CD4-positive, alpha-beta T cell treated with Interleukin-21 for 1 hour (primary cell): Measurements from ENCODE around the gene PTK7.
"Not testable (repeated sequence)": the region's sequence is repeated elsewhere in the genome, so short reads cannot be mapped to it uniquely, and the experiment has no call there.

Experiments
- DNase-seq: peaks from one replicate; pipeline ENCODE4 v3.0.0-alpha.2; 2020

Gene PTK7

DNA sequence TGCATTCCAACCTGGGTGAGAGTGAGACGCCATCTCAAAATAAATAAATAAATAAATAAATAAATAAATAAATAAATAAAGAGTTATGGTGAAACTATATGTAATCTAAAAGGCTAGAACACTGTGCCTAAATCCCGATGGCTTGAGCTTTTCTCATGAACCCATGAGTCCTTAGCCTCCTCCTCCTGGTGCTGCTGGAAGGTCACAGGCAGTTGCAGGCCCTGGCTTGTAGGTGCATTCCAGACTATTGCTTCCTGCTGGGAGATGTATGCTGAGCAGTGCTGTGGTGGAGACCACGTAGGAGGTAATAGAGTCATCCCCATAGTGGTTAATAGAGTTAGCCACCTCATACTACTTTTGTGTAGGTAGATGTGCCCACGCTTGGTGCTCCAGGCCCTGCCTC is 12.5 kb downstream of the PTK7 start:
- no peak for DNase-seq

DNA sequence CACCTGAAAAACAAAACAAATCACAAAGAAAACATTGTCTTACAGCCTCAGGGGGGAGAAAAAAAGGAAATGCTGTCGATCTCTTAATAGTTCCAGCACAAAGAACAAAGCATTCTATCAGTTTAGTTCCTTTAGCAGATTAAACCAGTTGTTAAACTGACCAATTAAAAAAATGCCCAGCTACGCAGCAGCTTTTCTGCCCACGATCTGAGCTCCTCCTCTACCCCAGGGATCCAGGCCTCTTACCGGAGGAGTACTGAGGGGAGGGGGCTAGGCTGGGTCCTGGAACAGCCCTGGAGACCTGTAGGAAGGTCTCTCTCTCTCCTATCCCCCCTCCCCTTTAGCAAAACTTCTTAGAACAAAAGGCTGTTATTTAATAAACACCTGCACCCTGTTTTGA is 13.4 kb downstream of the PTK7 start:
- no peak for DNase-seq

DNA sequence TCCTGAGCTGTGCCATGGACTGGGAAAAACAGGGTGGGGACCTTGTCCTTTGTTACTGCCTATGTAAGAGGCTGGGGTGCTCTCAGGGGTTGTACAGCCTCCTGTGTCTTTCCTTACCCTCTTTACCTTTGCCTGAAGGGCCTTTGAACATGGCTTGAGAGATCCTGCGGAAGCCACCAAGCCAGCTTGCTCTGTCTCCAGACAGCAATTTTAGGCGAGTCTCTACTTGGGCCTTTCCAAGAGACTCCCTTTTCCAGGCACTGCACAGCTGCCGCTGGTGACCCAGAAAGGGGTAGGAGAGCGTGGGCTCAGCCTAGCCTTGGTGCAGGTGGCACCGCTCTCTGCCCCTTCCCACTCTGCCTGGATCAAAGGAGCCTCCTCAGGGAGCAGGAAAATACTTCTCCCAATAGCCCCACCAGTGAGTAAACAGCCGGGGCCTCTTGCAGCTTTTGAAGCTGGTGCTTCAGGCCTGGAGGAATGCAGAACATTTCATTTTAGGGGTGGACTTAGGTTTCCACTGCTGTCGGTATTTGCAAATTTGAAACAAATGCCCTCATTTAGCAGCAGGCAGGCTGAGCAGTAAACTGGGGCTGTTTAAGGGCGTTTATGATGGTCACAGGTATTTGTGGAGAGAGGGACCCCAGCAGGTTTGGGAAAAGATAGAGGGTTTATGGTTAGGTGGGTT is 13.9 kb downstream of the PTK7 start:
- DNase-seq = no peak

DNA sequence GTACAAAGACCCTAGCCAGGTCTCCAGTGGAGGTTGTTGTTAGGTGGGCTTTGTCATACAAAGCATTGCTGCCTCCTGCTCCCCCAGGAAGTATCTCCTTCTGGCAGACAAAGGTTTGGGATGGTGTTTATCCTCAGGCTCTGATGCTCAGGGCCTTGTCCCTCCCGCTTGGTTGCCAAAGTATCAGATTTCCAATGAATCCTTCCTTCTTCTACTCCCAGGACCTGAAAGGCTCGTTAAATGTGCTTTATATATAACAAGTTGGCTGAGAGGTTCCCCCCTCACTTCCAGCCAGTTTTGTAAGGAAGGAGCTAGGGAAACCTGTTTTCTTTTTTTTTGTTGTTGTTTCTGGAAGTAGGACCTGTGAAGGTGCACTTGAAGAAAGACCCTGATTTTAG is 14.4 kb downstream of the PTK7 start:
- no peak for DNase-seq

DNA sequence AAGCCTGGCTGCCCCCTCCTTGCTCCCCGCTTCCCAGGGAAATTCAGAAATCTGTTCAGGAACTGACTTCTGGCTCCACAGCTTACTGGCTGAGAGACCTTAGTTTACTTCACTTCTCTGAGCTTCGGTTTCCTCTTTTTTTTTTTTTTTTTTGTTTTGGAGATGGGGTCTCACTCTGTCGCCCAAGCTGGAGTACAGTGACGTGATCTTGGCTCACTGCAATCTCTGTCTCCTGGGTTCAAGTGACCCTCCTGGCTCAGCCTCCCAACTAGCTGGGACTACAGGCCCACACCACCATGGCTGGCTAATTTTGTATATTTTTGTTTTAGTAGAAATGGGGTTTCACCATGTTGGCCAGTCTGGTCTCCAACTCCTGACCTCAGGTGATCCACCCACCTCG is 14.9 kb downstream of the PTK7 start:
- DNase-seq = no peak

DNA sequence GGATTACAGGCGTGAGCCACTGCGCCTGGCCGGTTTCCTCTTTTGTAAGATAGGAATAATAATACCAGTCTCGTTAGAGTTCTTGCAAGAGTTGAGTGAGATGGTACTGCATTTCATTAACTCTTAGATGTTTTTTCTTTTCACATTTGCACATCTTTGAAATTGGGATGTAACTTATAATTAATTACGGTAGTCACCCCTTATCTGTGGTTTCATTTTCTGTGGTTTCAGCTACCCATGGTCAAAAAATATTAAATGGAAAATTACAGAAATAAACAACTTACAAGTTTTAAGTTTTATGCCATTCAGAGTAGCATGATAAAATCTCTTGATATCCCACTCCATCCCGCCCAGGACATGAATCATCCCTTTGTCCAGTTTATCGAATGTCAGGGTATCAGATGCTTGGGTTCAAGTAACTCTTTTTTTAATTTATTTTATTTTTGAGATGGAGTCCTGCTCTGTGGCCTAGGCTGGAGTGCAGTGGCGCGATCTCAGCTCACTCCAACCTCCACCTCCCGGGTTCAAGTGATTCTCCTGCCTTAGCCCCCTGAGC is 15.4 kb downstream of the PTK7 start:
- DNase-seq = no peak

DNA sequence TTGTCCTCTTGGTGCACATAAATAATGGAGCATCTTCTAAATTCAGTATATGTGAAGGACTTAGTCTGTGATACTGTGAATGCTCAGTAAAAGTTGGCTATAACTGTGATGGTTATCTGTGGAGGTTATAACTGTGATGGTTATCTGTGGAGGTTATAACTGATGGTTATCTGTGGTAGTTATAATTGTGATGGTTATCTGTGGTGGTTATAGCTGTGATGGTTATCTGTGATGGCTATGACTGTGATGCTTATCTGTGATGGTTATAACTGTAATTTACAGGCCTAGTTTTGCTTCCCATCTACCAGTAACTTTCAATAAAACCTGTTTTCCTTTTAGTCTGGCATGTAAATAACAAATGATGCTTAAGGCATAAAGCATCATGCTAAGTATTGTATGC is 16.5 kb downstream of the PTK7 start:
- no peak for DNase-seq

DNA sequence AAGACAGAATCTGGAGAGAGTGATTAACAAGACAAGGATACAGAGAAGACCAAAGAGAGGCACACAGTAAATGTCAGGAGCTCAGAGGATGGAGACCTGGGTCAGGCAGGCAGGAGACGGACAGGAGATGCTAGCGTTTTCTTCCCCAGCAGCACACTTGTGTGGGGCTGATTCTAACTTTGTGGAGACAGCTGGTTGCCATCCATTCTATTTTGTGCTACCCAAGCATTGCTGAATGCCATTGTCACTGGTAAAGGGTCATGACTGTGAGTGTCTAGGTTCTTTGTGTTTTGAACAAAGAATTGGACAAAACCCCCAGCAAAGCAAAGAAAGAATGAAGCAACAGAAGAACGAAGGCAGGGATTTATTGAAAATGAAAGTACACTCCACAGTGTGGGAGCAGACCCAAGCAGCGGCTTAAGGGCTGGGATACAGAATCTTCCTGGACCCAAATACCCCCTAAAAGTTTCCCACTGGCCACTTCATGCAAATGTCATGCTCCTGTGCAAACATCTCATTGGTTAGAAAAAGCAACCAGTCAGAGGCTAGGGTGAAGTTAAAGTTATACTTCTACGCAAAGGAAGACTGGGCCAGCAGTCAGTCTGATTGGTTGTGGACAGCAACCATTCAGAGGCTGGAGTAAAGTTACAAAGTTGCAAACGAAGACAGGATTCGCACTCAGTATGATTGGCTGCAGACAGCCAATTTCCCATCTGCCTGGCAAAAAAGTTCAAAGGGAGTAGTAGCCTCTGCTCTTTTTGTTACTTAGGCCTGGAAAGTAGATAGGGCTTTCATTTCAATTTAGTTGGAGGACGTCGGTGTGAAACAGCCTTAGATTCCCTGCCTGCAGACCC is 17.5 kb downstream of the PTK7 start:
- peak; percentile 31 for DNase-seq

DNA sequence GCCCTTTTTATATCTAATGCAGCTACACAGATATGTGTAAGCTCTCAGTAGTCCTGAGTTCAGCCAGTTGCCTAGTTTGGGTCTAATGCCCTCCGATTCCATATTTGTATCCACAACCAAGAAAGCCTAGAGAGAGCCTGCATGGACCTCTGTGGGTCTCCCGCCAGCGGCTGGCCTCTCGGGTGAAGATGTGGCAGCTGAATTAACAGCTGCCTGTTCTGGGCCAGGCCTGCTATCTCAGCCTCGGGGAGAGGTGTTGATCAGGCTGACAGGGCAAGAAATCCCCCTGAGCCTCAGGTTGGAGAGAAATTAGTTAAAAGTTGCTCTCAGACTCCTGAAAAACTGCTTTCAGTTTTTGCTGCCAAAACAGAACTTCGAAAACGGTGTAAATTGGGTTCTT is 19.8 kb downstream of the PTK7 start:
- DNase-seq = no peak

DNA sequence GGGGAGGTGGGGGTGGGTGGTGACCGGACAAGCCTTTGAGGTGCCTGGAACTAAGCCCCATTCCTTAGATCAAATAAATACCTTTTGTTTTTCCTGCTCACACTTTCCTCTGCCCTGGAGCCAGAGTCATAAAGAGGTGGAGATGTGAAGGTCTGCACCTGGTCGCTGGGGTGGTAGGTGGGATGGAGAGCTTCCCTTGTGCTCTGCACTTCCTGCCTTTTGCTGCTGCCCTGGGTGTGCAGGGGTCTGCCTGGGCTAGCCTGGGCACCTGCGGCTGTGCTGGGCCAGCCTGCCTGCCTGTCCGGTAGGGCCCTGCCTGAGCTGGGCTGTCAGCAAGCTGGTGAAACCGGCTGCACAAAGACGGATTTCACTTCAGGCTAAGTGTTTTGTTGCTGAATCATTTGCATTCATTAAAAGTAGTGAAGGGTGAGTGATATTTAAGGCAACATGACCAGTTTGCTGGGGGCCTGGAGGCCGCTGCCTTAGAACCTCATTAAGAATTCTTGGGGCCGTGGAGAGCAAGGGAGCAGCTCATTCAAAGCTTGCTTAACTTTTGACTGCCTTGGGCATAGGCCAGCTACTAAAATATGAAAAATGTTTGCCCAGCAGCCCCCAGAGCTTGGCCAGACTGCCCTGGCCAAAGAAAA is 20.5 kb downstream of the PTK7 start:
- DNase-seq = no peak

DNA sequence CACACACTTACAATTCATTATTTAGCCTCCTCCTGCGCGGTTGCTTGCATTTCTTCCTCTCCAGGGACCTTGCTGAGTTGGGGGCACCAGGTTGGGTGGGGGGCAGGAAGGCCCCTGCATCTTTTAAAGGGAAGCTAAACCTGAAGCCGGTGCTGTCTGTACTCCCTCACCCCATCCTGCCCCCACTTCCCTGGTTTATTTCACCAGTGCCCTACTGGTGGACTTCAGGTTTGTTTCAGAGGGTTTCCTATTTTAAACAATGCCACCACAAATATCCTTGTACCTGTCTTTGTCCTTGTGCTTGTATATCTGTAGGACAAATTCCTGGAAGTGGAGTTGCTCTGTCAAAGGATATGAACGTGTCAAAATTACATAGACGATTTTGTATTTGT is 21.0 kb downstream of the PTK7 start:
- DNase-seq = no peak

DNA sequence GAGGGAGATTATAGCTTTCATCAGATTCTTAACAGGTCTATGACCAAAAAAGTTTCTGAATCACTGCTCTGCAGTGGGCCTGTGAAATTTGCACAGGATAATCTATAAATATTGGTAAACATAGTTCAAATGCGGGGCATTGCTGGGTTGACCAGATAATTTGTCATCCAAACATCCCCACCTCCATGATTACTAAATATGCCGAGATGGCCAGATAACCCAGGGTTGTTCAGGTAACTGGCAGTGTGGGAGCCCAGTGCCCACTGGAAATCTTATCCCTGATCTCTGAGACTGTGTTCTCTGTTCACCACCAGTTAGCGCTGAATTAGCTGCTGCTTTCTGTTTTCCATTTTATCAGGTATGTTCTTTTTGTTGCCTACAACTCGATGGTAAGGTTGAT is 21.4 kb downstream of the PTK7 start:
- DNase-seq = no peak

DNA sequence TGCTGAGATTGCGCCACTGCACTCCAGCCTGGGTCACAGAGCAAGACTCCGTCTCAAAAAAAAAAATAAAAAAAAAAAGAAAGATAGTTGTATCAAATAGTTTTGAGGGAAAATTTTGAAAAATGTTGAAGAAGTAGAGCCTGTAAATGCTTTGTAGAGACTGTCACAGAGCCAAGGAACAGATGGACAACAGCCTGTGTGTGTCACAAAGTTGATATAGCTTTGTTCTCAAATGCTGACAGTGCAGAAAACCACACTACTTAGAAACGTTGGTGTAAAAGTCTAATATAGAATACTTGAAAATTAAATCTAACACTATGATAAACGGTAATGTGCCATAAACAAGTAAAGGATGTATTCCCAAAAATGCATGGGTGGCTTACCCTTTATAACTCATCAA is 25.4 kb downstream of the PTK7 start:
- no peak for DNase-seq

DNA sequence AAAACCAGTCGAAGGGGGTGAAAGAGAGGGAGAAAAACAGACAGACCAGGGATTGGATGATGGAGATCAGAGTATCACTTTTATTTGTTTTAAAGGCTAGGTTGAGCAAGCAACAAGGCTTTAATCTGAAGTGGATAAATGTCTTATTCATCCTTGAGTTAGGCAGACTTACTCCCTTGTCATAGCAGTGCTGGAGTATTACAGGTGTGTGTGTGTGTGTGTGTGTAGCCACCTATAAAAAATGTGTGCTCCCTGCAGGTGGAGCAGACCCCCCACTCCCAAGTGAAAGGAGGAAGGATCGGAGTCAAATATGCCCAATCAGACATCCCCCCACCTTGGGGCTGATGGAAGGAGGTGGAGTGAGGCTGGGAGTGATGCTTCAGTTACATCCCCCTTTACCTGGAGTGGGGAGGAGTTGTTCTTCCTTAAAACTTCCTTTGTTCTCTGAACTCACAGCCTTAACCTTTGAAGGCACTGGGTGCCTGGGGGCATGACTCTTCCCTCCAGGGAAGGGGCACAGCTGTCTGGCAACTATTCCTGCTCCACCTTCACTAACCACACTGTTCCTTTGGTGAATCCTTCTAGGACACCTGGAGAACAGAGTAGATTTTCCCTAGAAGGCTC is 27.3 kb downstream of the PTK7 start:
- DNase-seq = no peak

DNA sequence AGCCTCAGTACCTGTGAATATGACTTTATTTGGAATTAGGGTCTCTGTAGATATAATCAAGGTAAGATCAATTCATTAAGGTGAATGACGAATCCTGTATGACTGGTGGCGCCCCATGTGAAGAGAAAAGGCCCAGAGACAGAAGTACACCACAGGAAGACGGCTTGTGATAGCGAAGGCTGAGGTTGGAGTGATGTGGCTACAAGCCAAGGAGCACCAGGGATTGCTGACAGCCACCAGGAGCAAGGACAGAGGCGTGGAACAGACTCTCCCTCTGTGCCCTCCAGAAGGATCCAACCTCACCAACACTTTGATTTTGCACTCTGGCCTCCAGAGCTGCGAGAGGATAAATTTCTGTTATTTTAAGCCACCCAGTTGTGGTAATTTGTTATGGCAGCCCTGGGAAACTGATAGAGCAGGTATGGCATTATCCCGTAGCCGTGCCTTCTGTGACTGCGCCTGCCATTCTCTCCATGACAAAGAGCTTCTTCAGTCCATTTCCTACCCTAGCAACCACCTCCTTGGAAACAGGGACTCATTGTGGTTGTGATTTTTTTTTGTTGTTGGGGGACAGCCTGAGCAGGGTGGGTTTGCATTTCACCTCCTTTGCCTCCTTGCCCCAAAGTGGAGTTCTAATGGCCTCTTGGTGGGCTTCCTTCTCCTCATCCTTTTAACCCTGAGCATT is 29.6 kb downstream of the PTK7 start:
- DNase-seq = no peak

DNA sequence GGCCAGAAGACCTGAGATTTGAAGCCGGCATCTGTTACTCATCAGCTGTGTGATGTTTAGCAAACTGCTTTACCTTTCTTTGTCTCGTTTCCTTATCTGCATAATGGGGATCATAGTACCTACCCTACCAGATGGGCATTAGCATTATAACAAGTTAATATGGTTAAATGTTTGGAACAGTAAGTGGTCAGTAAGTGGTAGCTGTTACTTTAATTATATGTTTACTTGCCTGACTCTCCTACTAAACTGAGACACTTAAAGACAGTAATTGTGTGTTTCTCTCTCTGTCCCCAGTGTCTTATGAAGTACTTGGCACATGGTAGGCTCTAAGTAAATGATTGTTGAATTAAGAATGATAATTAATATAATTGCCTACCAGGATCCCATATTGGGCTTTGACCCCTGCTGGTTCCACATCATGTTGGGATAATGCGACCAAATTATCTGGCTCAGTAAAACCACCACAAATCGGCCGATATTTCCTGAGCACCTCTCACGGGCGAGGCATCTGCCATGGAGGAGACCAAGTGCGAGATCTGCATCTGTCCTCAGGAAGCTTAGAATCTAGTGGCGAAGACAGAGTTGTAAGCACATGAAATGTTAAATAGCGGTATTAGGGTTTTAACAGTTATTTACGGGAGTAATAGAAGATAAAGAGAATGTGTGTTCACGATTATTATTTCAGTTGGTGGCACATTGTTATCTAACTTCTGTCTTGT is 31.4 kb downstream of the PTK7 start:
- no peak for DNase-seq

DNA sequence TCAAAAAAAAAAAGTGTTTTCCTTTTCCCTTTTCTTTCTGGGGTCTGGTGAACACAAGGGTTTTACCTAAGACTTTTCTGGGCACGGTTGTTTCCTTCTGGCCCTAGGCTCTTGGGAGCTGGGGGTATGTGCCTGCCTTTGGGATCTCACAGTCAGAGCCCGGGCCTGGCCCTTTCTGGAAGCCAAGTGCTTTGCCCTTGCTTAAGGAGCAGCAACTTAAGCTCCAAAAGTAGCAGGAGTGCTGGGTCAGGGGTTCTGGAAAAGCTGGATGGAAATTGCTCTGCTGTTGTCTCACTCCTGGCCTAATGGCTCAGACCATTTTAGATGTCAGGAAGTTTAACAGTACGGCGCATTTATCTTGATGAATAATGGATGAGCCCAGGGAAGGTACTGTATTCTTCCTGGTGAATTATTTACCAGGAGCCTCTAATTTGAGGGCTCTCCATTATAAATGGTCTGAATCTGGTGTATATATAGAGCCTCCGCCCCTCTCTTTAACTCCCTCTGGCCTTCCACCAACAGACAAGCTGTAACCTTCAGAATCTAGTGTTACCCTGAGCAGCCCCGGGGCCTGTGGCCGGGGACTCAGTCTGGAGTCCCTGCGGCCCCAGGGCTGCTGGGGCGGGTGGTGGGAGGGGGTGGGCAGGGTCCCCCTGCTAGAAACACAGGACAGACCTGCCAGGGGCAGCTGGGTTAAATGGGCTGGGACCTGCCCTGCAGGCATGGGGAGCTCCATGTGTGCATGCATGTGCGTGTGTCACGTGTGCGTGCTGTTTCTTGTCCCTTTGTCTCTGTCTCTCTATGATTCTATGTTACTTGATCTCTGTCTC is 37.5 kb downstream of the PTK7 start:
- no peak for DNase-seq

DNA sequence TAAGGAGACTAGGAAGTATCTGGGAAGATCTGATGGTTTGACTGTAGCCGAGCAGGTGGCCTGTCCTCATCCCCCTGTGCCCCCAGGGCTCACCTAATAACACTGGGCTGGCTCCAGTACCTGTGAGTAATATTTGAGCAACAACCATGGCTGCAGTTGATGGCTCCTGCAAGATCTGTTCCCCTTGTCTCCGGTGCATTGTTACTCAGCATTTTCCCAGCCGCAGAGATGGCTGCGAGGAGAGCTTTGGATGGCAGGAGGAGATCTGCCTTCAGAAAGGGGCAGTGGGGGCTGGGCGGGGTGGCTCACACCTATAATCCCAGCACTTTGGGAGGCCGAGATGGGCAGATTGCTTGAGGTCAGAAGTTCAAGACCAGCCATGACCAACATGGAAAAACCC is 39.3 kb downstream of the PTK7 start:
- DNase-seq = no peak

DNA sequence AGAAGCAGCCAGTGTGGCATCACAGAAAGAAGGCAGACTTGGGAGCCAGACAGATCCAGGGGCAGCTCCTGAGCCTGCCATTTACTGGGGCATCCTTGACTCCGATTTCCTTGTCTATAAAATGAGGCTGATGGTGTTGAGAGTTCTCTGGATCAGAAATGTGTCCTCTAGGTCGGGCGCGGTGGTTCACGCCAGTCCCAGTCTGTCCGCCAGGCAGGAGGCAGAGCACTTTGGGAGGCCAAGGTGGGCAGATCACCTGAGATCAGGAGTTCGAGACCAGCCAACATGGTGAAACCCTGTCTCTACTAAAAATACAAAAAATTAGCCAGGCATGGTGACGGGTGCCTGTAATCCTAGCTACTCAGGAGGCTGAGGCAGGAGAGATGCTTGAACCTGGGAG is 41.4 kb downstream of the PTK7 start:
- not testable (repeated sequence) for DNase-seq

DNA sequence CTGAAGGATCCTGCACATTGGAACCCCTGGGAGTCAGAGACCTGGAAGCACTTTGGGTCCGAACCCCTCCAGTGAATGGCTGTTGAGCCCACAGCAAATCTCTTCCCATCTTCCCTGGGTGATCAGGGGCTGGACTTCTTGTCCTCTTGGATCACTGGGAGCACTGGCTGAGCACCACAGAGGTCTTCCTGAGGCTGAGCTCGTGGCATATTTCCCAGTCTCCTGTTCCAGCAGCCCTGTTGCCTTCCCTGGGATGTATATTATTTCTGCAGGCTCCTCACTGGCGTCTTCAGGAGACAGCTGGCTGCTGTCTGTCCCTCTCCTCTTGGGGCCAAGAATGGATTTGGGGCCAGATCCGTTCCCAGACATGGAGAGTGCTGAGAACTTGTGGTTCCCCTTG is 43.4 kb downstream of the PTK7 start:
- DNase-seq = no peak

DNA sequence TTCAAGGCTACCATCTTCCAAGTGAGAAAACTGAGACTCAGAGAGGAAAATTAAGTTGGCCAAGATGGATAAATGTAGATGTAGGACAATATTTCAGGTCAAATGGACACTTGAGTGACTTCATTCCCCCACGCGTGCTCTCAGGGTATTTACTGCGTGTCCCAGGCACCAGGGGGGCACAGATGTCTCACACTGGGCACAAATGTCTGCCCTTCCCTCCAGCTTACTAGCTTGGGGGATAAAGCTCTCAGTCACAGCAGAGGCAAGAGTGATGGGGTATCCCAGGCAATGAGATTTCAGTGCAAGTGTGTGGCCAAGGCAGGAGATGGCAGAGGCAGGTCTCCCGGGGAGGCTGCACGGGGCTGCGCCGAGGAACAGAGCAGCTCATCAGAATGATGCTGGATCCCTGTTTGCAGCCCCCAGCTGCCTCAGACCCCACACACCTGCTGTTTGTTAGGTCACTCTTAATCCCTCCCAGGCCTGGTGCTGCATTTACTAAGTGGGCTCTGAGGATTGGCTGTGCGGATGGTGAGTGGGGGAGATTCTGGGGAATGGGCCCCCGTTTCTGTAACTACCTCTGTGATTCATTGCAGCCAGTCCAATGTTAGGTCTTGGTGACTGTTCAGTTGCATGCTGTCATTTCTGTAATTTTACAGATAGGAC is 44.1 kb downstream of the PTK7 start:
- DNase-seq = no peak
